HT-29 (cell line): ENCODE measurements around the gene OSBPL1A. TPM values are rescaled to one million over a fixed set of nuclear protein-coding genes. Genes with fewer than 3 reads are reported as not detected.

ENCODE experiments used
- DNase-seq: peaks from one replicate; pipeline ENCODE4 v3.0.0-alpha.2; 2015; ENCODE audit warnings: low spot score
- small RNA-seq: library from RNA; depleted of rRNA; stranded (forward); fragments of <200 nt; gene quantifications from one replicate; pipeline ENCODE3, GENCODE V24; 2014
- total RNA-seq: library from RNA; depleted of rRNA; stranded (reverse); fragments of >200 nt; shearing (Covaris generic); gene quantifications from 2 replicates; pipeline ENCODE4 v1.2.3, GENCODE V29; 2014; rRNA removed

OSBPL1A gene
- total RNA-seq, 1 experiment from 2014 or later, result 13.7 TPM

GRCh38 chr18:24126155-24126961, 271.3 kb downstream of the OSBPL1A start:
- DNase-seq, result no peak

- DNase-seq, result no peak
Measured at GRCh38 chr18:24121625-24122024, 276.0 kb downstream of the OSBPL1A start.

DNA sequence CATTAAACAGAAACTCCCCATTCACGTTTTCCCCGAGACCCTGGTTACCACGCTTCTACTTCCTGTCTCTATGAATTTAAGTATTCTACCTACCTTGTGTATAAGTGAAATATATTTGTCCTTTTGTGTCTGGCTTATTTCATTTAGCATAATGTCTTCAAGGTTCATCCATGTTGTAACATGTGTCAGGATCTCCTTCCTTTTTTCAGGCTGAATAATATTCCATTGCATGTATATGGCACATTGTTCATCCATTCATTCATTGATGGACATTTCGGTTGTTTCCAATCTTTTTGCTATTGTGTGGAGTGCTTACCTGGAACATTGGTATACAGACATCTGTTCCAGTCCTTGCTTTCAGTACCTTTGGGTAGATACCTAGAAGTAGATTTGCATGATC, 276.9 kb downstream of the OSBPL1A start:
- no peak for DNase-seq

GRCh38 chr18:24118750-24119577, 278.7 kb downstream of the OSBPL1A start:
- peak; percentile 85 for DNase-seq

DNA sequence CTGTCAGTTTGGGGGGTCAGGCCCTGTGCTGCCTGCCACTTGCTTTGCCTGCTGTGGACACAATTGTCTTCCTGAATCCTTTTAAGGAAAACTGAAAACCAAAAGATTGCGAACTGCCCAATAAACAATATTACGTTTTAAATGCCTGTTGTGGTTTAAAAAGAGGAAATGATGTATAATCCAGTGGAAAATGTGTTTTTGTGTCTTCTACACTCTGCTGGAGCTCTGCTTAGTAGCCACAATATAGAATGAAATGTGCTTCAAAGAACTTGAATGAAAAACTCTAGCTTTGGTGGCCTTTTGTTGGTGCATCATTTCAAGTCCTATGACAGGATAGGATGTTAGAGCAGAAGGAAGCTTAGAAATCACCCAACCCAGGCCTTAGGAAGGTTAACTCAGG, 282.0 kb downstream of the OSBPL1A start:
- DNase-seq, result no peak

GRCh38 chr18:24114924-24115549, 282.6 kb downstream of the OSBPL1A start:
- no peak for DNase-seq

DNA sequence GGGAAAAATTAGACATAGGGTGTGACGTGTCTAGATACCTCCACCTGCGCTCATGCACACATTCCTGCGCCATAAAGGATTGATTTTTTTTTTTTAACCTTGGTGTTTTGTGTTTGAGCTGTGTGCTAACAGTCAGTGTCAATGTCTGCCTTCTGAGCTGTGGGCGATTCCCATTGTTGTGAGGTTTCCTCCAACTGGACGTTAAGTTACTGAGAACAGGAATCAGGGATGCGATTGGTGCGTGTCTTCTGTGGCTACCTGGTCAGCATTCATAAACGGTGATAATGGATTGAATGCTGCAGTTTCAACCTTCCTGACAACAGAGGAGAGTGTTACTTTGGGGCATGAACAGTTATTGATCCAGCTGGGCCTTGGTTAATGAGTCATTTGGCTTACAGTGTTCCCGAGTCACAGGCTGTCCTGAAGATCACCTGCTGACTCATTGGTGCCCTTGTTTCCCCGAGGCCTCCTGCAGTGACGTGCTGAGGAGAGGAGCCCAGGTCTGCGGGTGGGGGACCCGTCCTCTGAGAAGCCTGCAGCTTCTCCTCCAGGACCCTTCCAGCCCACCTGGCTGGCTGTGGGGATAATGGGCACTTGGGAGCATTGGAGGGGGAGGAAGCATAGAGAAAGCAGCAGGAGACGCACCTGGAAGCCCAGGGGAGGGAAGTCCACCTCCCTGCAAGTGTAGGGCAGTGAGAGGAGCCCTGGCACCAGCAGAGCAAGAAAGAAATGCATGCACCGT, 284.6 kb downstream of the OSBPL1A start:
- DNase-seq, result peak; percentile 48

DNA sequence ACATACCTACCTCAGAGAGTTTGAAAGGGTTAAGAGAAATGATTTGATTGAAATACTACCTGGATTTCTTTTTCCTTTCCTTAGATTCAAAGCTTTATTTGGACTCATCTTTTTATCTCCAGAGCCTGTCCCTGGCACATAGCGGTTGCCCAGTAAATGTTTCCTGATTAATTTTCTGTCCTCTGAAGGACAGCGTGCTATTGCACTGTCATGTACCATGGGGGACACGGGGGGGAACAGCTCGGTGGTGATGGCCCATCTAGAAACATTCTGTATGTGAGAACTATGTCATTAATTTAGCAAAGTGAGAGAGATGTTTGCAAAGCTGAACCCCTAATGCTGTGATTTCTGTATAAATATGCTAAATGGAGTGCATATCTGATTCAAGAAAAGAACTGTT, 285.2 kb downstream of the OSBPL1A start:
- DNase-seq, result no peak

Small RNA genes lying within 50 kb of the gene (small RNA-seq; reads per million reads assigned to genes)
- gene MIR320C2, result not detected
- not detected for gene RF00017
- gene RF00019, result not detected
- gene RNA5SP452, result 11.0 reads per million, percentile 88 among the genes with 10 or more reads in this experiment
- gene RNU5A-6P, result 12.1 reads per million, percentile 89 among the genes with 10 or more reads in this experiment
- gene RNU6-435P, result not detected

Other genes with a start within 250 kb of the OSBPL1A start
- gene IMPACT, start 28.8 kb upstream of the OSBPL1A start, total RNA-seq, result 5.2 and 6.1 TPM in 2 replicates
- not detected in 2 replicates for gene HRH4, start 62.8 kb upstream of the OSBPL1A start, total RNA-seq